Suprapubic skin (tissue), 4 donors: ENCODE data around the gene PRDX2. TPM values are rescaled to one million over a fixed set of nuclear protein-coding genes. Genes with fewer than 3 reads are reported as not detected.

Experiments
- DNase-seq, 2 donors: peaks; one replicate each; pipeline ENCODE4 v3.0.0-alpha.2; 2019; ENCODE audit warnings: low spot score in 2 of 2
- H3K27ac ChIP-seq: fragments of 200-600 bp; sonication (generic); one replicate; pipeline ENCODE4 v1.5.1; 2019
- H3K27me3 ChIP-seq: fragments of 200-600 bp; sonication (generic); one replicate; pipeline ENCODE4 v1.5.1; 2019
- H3K36me3 ChIP-seq: fragments of 200-600 bp; sonication (generic); one replicate; pipeline ENCODE4 v1.5.1; 2019
- H3K4me1 ChIP-seq: fragments of 200-600 bp; sonication (generic); one replicate; pipeline ENCODE4 v1.5.1; 2019
- H3K4me3 ChIP-seq: fragments of 200-600 bp; sonication (generic); one replicate; pipeline ENCODE4 v1.5.1; 2019; ENCODE audit warnings: mild to moderate bottlenecking
- H3K9me3 ChIP-seq: fragments of 200-600 bp; sonication (generic); one replicate; pipeline ENCODE4 v1.5.1; 2019
- EP300 ChIP-seq: sonication (generic); formaldehyde crosslinking; IDR thresholded peaks from one replicate; pipeline ENCODE4 v1.6.1; 2017; ENCODE audit warnings: antibody characterized with exemption
- POLR2A ChIP-seq, 2 donors: fragments of 450-650 bp; IDR thresholded peaks; one replicate each; pipeline ENCODE4 v1.6.1; 2017; ENCODE audit warnings: antibody characterized with exemption in 2 of 2, mild to moderate bottlenecking in 2 of 2, moderate library complexity in 2 of 2
- POLR2AphosphoS5 ChIP-seq, 3 donors: sonication (generic); formaldehyde crosslinking; IDR thresholded peaks; one replicate each; pipeline ENCODE4 v1.6.1; 2017; ENCODE audit warnings: antibody characterized with exemption in 3 of 3
- WGBS: methylation state at CpG from one replicate; pipeline ENCODE4 v1.1.5; 2018; 5-methylcytosine and 5-hydroxymethylcytosine counted together
- total RNA-seq, 4 donors: library from RNA; depleted of rRNA; stranded (reverse); fragments of >200 nt; gene quantifications; one replicate each; pipeline ENCODE4 v1.1.0, GENCODE V29; 2016
- TF ChIP-seq, protein P1 (sequence below), 2 donors: fragments of 200-600 bp in 1 of 2; fragments of 450-650 bp in 1 of 2; sonication (generic) in 1 of 2; IDR thresholded peaks; one replicate each; pipeline ENCODE4 v1.5.1; 2016 to 2019; ENCODE audit warnings: antibody characterized with exemption in 2 of 2, mild to moderate bottlenecking in 1 of 2, moderate library complexity in 1 of 2

The PRDX2 gene
- total RNA-seq, 4 donors from 2014 or later = 270 to 579 (median 540) TPM

DNA sequence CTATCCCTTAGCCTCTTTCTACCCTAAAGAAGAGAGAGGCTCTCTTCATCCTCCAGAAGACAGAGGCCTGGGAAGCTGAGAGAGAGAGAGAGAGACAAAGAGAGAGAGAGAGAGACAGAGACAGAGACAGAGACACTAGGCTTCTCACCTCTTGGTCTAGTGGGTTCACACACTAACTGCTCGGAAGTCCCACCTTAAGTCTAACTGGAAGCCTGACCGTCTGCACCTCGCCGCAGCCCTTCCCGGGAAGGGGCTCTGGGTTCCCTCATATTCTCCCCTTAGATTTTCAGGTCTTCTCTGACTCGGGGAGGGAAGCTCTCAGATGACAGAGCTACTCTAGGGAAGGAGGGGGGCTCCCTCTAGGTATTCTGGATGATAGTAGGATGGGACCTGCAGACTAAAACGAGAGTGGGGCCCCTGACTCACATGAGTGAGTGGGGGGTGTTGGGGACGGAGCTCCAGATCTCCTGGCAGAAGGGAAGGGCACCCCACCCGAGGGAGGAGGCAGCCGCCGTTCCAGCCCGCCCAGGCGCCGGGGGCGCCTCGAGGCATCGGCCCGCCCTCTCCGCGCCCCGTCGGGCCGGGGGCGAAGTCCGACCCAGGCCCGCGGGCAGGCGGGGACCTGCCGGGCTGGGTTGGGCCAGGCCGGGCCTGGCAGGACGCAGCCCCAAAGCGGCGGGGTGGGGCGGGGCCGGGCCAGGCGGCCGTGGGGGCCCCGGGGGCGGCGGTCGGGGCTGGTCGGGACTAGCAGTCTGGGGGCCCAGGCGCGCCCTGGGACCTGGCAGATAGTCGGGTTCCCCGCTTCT is 12.3 kb downstream of the PRDX2 start:
- TF ChIP-seq POLR2A (IDR thresholded peaks at IDR 0.05) (peak in 1 of 2 donors; percentile 16), EP300 (no peak)
- 1% methylated on average over 7 of the region's 46 CpGs for WGBS

DNA sequence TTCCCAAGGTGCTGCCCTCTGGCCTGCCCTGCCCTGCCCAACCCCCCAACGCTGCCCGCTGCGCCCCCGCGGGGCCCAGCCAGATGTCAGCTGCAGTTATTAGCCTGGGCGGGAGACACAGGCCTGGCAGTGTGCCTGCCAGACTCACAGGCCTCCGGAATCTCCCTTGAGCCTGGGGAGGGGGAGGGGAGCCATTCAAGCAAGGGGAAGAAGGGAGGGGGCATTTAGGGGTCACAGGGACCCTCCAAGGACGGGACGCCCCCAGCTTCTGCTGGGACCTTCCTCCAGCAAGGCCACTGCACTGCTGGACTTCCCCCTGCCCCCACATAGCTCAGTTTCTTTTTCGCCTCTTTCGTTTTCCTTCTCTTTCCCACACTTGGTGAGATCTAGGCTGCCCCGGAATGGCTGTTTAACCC is 12.9 kb downstream of the PRDX2 start:
- H3K36me3 ChIP-seq = no peaks in the 10 kb centered on the region
- H3K27ac ChIP-seq = peak overlapping the region; percentile 97
- TF ChIP-seq, protein P1, sequence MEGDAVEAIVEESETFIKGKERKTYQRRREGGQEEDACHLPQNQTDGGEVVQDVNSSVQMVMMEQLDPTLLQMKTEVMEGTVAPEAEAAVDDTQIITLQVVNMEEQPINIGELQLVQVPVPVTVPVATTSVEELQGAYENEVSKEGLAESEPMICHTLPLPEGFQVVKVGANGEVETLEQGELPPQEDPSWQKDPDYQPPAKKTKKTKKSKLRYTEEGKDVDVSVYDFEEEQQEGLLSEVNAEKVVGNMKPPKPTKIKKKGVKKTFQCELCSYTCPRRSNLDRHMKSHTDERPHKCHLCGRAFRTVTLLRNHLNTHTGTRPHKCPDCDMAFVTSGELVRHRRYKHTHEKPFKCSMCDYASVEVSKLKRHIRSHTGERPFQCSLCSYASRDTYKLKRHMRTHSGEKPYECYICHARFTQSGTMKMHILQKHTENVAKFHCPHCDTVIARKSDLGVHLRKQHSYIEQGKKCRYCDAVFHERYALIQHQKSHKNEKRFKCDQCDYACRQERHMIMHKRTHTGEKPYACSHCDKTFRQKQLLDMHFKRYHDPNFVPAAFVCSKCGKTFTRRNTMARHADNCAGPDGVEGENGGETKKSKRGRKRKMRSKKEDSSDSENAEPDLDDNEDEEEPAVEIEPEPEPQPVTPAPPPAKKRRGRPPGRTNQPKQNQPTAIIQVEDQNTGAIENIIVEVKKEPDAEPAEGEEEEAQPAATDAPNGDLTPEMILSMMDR (IDR thresholded peaks at IDR 0.05) = no peak
- TF ChIP-seq EP300 (no peak), POLR2AphosphoS5 (IDR thresholded peaks at IDR 0.05) (no peak), POLR2A (IDR thresholded peaks at IDR 0.05) (peak in 1 of 2 donors; percentile 20)
- WGBS = 1% methylated on average over 11 of the region's 12 CpGs
- DNase-seq = peak in 1 of 2 donors; percentile 90
- peak overlapping the region; percentile 88 for H3K4me3 ChIP-seq
- peaks cover 69% of the 10 kb centered on the region for H3K4me1 ChIP-seq
- no peaks in the 10 kb centered on the region for H3K9me3 ChIP-seq
- no peaks in the 10 kb centered on the region for H3K27me3 ChIP-seq

More for the DNA sequence above, 12.3 kb downstream of the PRDX2 start:
- Histone ChIP-seq H3K27ac (peak overlapping the region; percentile 97), H3K36me3 (no peaks in the 10 kb centered on the region), H3K4me1 (peaks cover 69% of the 10 kb centered on the region), H3K4me3 (peak overlapping the region; percentile 88), H3K27me3 (no peaks in the 10 kb centered on the region), H3K9me3 (no peaks in the 10 kb centered on the region)
- peak in 1 of 2 donors; percentile 79 for DNase-seq

DNA sequence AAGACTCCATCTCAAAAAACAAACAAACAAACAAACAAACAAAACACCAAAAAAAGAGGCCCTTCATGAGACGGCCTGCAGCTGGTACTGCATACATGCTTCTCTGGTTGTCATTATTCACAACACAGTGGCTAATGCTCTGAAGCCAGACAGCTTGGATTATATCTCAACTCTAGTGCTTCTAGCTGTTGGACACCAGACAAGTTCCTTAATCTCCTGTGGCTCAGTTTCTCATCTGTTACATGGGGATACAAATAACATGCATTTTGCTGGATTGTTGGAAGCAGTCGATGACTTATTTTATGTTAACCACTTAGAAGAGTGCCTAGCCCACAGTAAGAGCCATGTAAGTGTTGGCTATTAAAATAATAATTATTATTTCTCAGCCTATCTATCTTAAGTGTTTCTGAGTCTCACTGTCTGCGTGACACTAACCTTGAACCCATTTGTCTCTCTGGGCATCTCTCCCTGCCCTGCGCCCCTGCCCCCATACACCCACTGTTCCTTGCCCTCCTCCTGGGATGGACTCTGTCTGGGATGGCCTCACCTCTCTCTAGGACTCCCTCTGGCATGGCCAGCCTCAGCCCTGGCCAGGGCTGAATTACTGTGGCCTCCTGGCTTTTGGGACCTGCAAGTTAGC is 13.4 kb downstream of the PRDX2 start:
- no peaks in the 10 kb centered on the region for H3K36me3 ChIP-seq
- no peak for DNase-seq
- peak overlapping the region; percentile 88 for H3K4me3 ChIP-seq
- peak overlapping the region; percentile 97 for H3K27ac ChIP-seq
- peaks cover 73% of the 10 kb centered on the region for H3K4me1 ChIP-seq
- 33% methylated on average over 4 of the region's 4 CpGs for WGBS
- no peaks in the 10 kb centered on the region for H3K9me3 ChIP-seq
- no peaks in the 10 kb centered on the region for H3K27me3 ChIP-seq
- TF ChIP-seq, protein P1 (IDR thresholded peaks at IDR 0.05) = no peak
- TF ChIP-seq POLR2A (IDR thresholded peaks at IDR 0.05) (no peak), EP300 (no peak), POLR2AphosphoS5 (IDR thresholded peaks at IDR 0.05) (no peak)

DNA sequence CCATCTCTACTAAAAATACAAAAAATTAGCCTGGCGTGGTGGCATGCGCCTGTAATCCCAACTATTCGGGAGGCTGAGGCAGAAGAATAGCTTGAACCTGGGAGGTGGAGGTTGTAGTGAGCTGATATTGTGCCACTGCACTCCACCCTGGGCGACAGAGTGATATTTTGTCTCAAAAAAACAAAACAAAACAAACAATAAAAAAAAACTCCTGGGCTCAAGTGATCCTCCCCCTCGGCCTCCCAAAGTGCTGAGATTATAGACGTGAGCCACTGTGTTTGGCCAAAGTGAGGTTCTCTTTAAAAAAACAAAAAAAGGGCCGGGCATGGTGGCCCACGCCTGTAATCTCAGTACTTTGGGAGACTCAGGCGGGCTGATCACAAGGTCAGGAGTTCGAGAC is 14.1 kb downstream of the PRDX2 start:
- no peak for DNase-seq
- H3K9me3 ChIP-seq = no peaks in the 10 kb centered on the region

DNA sequence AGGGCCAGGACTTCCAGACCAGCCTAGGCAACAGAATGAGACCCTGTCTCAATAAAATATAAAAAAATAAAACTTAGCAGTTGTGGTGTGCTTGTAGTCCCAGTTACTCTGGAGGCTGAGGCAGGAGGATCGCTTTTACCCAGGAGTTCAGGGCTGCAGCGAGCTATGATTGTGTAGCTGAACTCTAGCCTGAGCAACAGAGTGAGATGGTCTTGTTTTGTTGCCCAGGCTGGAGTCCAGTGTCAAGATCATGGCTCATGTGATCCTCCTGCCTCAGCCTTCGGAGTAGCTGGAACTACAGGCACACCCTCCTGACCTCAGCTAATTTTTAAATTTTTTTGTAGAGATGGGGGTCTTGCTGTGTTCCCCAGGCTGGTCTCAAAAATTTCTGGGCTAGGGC is 14.6 kb downstream of the PRDX2 start:
- peak overlapping the region; percentile 97 for H3K27ac ChIP-seq
- DNase-seq = no peak
- TF ChIP-seq POLR2A (IDR thresholded peaks at IDR 0.05) = no peak
- TF ChIP-seq EP300 = no peak
- TF ChIP-seq POLR2AphosphoS5 (IDR thresholded peaks at IDR 0.05) = no peak
- TF ChIP-seq, protein P1 (IDR thresholded peaks at IDR 0.05) = no peak
- peaks cover 85% of the 10 kb centered on the region for H3K4me1 ChIP-seq
- no peaks in the 10 kb centered on the region for H3K27me3 ChIP-seq
- H3K4me3 ChIP-seq = peak overlapping the region; percentile 20
- 67% methylated on average over 3 of the region's 3 CpGs for WGBS
- H3K36me3 ChIP-seq = no peaks in the 10 kb centered on the region
- H3K9me3 ChIP-seq = no peaks in the 10 kb centered on the region

More for the DNA sequence above, 14.1 kb downstream of the PRDX2 start:
- Histone ChIP-seq H3K27ac (peak overlapping the region; percentile 97), H3K27me3 (no peaks in the 10 kb centered on the region), H3K36me3 (no peaks in the 10 kb centered on the region), H3K4me3 (no peak overlapping the region), H3K4me1 (peaks cover 80% of the 10 kb centered on the region)
- no peak for TF ChIP-seq EP300
- TF ChIP-seq POLR2A (IDR thresholded peaks at IDR 0.05) = no peak
- no peak for TF ChIP-seq POLR2AphosphoS5 (IDR thresholded peaks at IDR 0.05)
- TF ChIP-seq, protein P1 (IDR thresholded peaks at IDR 0.05) = no peak
- WGBS = 70% methylated on average over 10 of the region's 10 CpGs
